SIG-M5 treated with dmso at 0.1 percent for 504 hours (cell line): ENCODE measurements around the gene PPARGC1A.

Experiments
- DNase-seq: peaks from one replicate; lab custom pipeline; 2025; ENCODE audit not compliant: unreplicated experiment; lab: John Stamatoyannopoulos, UW

PPARGC1A gene

GRCh38 chr4:23774909-23775308 is 114.9 kb downstream of the PPARGC1A start:
- DNase-seq = no peak

GRCh38 chr4:23773884-23774636 is 115.8 kb downstream of the PPARGC1A start:
- DNase-seq = no peak

- DNase-seq = no peak
Observed at GRCh38 chr4:23770011-23770410, 119.8 kb downstream of the PPARGC1A start.

- DNase-seq = no peak
Observed at GRCh38 chr4:23769406-23769805, 120.4 kb downstream of the PPARGC1A start.

- no peak for DNase-seq
Observed at GRCh38 chr4:23768541-23768940, 121.3 kb downstream of the PPARGC1A start.

- no peak for DNase-seq
Observed at GRCh38 chr4:23766344-23766743, 123.5 kb downstream of the PPARGC1A start.

GRCh38 chr4:23763559-23763958 is 126.3 kb downstream of the PPARGC1A start:
- DNase-seq = no peak

- no peak for DNase-seq
Observed at GRCh38 chr4:23762551-23762950, 127.3 kb downstream of the PPARGC1A start.

- DNase-seq = no peak
Observed at GRCh38 chr4:23759066-23759465, 130.8 kb downstream of the PPARGC1A start.

- no peak for DNase-seq
Observed at GRCh38 chr4:23754688-23755087, 135.2 kb downstream of the PPARGC1A start.

- DNase-seq = no peak
Observed at GRCh38 chr4:23750125-23750524, 139.7 kb downstream of the PPARGC1A start.

- no peak for DNase-seq
Observed at GRCh38 chr4:23747281-23747735, 142.5 kb downstream of the PPARGC1A start.

- DNase-seq = no peak
Observed at GRCh38 chr4:23746672-23747071, 143.2 kb downstream of the PPARGC1A start.

- no peak for DNase-seq
Observed at GRCh38 chr4:23746027-23746426, 143.8 kb downstream of the PPARGC1A start.

GRCh38 chr4:23745377-23745776 is 144.5 kb downstream of the PPARGC1A start:
- no peak for DNase-seq
